Eye (tissue), 1 donor: Measurements from ENCODE around the gene TRIO.

Experiments
- DNase-seq: peaks from one replicate; pipeline ENCODE4 v3.0.0-alpha.2; 2015

Gene TRIO

DNA sequence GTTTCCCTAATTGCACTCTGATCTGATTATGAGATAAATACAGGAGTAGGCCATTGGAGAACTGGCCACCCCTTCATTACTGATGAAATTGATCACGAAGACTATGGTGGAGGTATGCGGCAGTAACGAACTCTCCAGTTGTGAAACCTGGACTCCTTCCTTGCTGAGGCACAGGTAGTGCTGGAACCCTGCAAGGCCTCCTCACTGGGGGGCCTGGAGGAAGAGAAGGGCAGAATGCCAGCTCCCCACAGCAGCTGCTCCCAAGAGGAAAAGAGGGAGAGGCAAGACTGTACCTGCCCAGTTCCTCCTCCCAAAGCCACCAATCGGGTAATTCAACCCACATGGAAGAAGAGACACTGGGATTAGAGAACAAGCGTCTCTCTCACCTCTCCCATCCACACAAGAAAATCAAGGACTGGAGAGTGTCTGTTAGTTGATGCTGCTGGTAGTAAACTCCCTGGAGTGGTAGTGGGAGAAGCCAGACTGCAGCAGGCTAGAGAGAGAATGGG, 19.1 kb upstream of the TRIO start:
- no peak for DNase-seq

DNA sequence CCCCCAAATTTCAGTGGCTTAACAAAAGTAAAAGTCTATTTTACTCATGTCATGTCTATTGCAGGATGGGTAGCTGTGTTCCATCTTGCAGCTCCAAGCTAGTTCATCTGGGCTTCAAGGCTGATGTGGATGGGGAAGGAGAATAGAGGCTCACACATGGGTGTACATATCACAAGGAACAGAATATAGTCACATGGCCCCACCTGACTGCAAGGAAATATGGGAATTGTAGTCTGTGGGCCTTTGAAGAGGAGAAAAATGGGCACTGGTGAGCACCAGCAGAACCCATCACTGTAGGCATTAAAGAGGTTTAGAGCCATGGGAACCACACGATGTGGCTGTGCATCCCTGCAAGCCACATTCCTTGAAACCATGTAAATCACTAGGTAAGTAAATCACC, 17.9 kb upstream of the TRIO start:
- no peak for DNase-seq

GRCh38 chr5:14127587-14127986, 15.6 kb upstream of the TRIO start:
- DNase-seq: no peak

- no peak for DNase-seq
These were observed 15.1 kb upstream of the TRIO start for GRCh38 chr5:14128079-14128478.

GRCh38 chr5:14129123-14129522, 14.0 kb upstream of the TRIO start:
- no peak for DNase-seq

DNA sequence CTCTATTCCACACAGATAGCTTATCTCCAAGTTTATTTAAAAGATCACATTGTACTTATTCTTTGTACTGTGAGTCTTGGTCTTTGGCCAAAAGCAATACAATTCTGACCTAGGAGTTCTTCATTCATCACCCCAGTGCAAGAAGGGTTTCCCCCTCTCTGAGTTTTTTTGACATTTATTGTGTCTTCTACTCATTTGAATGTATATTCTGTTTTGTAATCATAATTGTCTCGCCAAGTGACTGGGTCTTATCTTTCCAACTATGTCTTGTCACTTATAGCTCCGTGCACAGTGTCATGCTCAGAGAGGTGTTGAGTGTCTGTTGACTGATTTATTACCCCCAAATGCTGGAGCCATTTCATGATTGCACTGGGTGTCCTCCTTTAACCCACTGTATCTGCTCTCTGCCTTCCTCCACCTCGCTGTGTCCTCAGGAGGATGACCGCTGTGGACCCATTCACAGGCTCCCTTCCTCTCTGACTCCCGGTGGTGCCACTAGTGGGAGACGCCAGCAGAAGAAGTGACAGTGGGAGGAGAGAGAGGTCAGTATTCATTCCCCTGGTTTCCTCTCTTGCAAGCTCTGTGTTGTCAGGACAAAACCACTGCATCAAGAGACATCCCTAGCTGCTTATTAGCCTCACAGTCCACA, 11.2 kb upstream of the TRIO start:
- DNase-seq: no peak

DNA sequence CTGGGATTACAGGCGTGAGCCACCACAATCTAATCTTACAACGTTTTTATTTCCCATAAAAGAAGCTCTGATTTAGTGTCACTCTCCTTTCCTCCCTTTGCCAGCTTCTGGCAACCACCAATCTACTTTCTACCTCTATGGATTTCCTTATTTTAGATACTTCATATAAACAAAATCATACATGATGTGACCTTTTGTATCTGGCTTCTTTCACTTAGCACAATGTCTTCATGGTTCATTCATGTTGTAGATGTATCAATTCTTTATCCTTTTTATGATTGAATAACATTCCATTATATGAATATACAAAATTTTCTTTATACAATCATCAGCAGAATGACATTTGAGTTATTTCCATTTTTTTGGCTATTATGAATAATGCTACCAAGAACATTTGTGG, 9.7 kb upstream of the TRIO start:
- DNase-seq: no peak

- DNase-seq: no peak
These were observed 9.1 kb upstream of the TRIO start for GRCh38 chr5:14134083-14134482.

DNA sequence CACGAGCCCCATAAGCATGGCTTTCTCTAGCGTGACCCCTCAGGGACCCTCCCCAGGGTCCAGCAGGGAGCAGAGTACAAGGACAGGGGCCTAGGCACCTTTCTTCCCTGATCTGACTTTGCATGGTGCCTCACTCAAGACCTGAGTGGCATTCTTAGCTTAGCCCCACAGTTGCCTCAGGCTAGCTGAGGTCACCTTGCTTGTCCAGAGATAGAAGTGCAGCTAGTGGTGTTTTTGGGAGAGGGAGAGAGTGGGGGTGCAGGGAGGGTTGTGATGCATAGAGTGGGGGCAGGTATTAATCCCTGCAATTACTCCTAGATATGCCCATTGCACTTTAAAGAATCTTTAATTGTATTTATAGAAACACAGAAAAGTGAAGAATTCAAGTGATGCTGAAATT, 8.4 kb upstream of the TRIO start:
- DNase-seq: no peak

- DNase-seq: no peak
These were observed 7.5 kb upstream of the TRIO start for GRCh38 chr5:14135621-14136020.

- no peak for DNase-seq
These were observed 6.9 kb upstream of the TRIO start for GRCh38 chr5:14136228-14136627.

GRCh38 chr5:14138608-14139540, 4.3 kb upstream of the TRIO start:
- DNase-seq: no peak

DNA sequence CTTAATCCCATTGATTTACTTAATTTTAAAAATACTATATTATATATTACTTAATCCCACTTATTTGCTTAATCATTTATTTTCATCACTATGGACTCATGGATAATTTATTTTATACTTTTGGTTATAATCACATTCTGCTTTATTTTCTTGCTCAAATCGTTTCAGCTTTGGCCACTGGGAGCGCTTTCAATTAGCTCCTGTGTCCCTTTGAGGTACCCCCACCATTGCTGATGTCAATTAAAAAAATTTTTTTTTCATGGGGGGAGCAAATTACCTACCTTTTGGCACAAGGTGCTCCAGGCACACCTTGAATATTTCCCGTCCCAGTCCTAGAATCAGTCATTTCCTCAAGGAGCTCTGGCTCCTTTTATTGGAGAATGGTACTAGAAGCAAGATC, 1.4 kb upstream of the TRIO start:
- no peak for DNase-seq

GRCh38 chr5:14142202-14142826, 828 bp upstream of the TRIO start:
- no peak for DNase-seq

GRCh38 chr5:14143546-14143840, 351 bp downstream of the TRIO start:
- DNase-seq: no peak

DNA sequence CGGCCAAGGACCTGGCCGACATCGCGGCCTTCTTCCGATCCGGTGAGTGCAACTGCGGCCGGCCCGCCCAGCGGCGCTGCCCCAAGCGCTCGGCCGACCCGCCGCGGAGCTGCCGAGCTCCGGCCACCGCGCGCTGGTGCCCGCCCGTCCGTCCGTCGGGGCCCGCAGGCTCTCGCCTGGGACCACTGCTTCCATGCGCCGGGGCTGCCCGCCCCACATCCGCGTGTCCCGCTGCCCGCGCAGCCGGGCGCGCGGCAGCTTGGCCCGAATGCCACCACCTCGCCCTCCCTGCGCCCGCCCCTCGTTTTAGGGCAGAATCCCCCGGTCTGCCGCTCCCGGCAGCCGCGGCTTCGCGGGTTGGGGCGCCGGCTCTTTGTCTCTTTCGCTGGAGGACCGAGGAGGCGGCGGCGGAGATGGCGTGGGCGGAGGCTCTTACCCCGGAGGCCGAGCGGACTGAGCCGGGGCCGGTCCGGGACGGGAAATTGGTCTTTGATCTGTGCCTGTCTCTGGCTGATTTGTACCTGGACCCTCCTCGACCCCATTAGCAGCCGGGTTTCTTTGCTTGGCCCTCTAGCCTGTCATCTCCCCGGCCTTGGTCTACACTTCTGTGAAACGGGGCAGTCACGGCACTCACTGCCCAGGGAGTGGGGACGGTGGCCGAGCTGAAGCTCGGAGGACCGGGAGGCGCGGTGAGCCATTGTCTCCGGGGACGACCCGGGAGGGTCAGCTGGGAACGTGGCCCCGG, 871 bp downstream of the TRIO start:
- peak; percentile 79 for DNase-seq

GRCh38 chr5:14144586-14145434, 1.7 kb downstream of the TRIO start:
- DNase-seq: peak; percentile 82

DNA sequence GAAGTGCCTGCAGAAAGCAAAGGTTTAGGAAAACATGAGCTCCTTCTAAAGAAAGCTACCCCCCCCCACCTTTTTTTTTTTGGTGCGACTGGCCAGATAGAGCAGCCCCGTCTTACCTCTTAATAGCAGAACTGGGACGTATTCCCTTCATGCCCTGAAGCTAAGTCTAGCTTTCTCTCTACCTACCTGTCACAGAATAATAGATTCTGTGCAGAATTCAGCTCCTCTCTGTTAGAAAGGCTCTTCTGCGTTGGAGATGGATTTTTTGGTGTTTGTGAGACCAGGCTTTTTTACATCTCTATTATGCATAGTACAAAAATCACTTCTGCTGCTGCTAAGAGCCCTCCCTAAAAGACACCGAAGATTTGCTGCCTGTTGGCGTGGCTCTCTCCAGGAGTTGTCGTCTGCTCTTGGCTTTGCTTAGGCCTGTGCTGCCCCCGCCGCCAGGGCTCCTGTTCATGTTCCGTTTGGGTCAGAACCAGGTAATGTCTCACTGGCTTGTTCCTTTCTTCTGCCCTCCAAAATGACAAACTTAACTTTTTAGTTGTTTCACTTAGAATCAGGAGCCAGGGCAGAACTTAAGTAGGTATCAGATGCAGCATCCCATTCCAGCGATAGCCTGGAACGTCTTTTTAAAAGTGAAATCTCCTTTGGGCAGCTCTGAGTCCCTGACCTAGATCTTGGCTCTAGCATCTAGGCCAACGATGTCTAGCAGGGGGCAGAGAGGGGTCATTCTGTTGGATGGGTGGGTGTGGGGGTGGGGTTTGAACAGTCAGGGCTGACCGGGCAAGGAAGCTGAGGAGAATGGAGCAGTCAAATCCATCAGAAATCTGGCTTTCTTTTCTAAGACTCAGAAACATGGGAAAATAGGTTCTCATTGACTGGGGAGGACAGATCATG, 2.5 kb downstream of the TRIO start:
- DNase-seq: no peak

GRCh38 chr5:14146725-14147124, 3.6 kb downstream of the TRIO start:
- no peak for DNase-seq

GRCh38 chr5:14147210-14147609, 4.1 kb downstream of the TRIO start:
- DNase-seq: no peak

- no peak for DNase-seq
These were observed 5.3 kb downstream of the TRIO start for GRCh38 chr5:14148483-14148882.
